ENCODE results near the gene ARHGAP27.
"Not testable (repeated sequence)": the region's sequence is repeated elsewhere in the genome, so short reads cannot be mapped to it uniquely, and the experiment has no call there.

DNA sequence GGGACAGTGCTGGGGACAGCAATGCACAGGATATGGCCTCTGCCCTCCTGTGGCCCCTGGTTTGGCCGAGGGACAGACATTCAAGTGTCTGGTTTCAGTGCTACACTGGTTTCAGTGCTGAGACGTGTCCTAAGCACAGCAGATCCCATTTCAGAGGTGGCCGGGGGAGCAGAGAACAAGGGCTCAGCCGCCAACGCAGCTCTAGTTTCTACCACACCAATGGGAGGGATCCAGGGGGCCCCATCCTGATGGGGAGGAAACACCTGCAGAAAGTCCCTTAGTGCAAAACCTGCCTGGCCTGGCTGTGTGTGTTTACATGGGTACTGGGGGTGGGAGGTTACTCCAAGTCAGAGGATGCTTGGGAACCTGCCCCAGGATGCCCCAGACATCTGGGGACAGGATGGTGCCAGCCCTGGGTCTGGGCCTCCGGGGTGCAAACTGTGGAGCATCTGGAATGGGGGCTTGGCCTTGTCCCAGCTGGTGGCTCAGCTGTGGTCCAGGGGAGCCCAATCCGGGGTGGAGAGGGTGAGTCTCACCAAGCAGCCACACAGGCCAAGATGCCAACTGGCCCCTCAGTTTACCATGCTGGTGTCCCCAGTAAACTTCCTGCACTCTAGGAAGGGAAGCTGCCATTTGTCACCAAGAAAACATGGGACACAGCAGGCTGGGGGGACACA lies 8.3 kb upstream of the ARHGAP27 start:
- not testable (repeated sequence) for TF ChIP-seq MXI1 (IDR thresholded peaks at IDR 0.05; ENCODE audit: borderline replicate concordance, low read depth, low read length); POLR2A (IDR thresholded peaks at IDR 0.05; ENCODE audit: low read depth, low read length); CEBPB (IDR thresholded peaks at IDR 0.05; ENCODE audit: low read depth, low read length); RAD21 (IDR thresholded peaks at IDR 0.05; ENCODE audit: low read length); SMC3 (IDR thresholded peaks at IDR 0.05; ENCODE audit: low read depth, low read length); RCOR1 (IDR thresholded peaks at IDR 0.05; ENCODE audit: insufficient replicate concordance, low read length); CHD1 (IDR thresholded peaks at IDR 0.05; ENCODE audit: low read depth, low read length); MAFK (IDR thresholded peaks at IDR 0.05; ENCODE audit: low read depth, low read length); BHLHE40 (IDR thresholded peaks at IDR 0.05; ENCODE audit: low read depth, low read length)
- TF ChIP-seq, protein P1, sequence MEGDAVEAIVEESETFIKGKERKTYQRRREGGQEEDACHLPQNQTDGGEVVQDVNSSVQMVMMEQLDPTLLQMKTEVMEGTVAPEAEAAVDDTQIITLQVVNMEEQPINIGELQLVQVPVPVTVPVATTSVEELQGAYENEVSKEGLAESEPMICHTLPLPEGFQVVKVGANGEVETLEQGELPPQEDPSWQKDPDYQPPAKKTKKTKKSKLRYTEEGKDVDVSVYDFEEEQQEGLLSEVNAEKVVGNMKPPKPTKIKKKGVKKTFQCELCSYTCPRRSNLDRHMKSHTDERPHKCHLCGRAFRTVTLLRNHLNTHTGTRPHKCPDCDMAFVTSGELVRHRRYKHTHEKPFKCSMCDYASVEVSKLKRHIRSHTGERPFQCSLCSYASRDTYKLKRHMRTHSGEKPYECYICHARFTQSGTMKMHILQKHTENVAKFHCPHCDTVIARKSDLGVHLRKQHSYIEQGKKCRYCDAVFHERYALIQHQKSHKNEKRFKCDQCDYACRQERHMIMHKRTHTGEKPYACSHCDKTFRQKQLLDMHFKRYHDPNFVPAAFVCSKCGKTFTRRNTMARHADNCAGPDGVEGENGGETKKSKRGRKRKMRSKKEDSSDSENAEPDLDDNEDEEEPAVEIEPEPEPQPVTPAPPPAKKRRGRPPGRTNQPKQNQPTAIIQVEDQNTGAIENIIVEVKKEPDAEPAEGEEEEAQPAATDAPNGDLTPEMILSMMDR (conservative IDR thresholded peaks at IDR 0.05; ENCODE audit: low read depth, low read length): not testable (repeated sequence)
- TF ChIP-seq, protein P2, sequence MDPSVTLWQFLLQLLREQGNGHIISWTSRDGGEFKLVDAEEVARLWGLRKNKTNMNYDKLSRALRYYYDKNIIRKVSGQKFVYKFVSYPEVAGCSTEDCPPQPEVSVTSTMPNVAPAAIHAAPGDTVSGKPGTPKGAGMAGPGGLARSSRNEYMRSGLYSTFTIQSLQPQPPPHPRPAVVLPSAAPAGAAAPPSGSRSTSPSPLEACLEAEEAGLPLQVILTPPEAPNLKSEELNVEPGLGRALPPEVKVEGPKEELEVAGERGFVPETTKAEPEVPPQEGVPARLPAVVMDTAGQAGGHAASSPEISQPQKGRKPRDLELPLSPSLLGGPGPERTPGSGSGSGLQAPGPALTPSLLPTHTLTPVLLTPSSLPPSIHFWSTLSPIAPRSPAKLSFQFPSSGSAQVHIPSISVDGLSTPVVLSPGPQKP (IDR thresholded peaks at IDR 0.05; ENCODE audit: borderline replicate concordance, low read depth, low read length): not testable (repeated sequence)
- TF ChIP-seq, protein P3, sequence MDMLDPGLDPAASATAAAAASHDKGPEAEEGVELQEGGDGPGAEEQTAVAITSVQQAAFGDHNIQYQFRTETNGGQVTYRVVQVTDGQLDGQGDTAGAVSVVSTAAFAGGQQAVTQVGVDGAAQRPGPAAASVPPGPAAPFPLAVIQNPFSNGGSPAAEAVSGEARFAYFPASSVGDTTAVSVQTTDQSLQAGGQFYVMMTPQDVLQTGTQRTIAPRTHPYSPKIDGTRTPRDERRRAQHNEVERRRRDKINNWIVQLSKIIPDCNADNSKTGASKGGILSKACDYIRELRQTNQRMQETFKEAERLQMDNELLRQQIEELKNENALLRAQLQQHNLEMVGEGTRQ (IDR thresholded peaks at IDR 0.05; ENCODE audit: low read depth, low read length): not testable (repeated sequence)

All from IMR-90 (cell line).